Sigmoid colon (tissue), 4 donors: ENCODE measurements around the gene MAGI2.

Experiments
- EP300 ChIP-seq, 4 donors: sonication (generic); formaldehyde crosslinking; IDR thresholded peaks; one replicate each; pipeline ENCODE4 v1.6.1; 2017; ENCODE audit warnings: antibody characterized with exemption in 4 of 4
- POLR2A ChIP-seq, 2 donors: fragments of 450-650 bp; IDR thresholded peaks; one replicate each; pipeline ENCODE4 v1.6.1; 2016; ENCODE audit warnings: antibody characterized with exemption in 2 of 2, mild to moderate bottlenecking in 2 of 2, moderate library complexity in 2 of 2
- POLR2AphosphoS5 ChIP-seq, 4 donors: sonication (generic); formaldehyde crosslinking; IDR thresholded peaks; one replicate each; pipeline ENCODE4 v1.6.1; 2017; ENCODE audit warnings: antibody characterized with exemption in 4 of 4
- TF ChIP-seq, protein P1 (sequence below), 4 experiments: fragments of 450-650 bp in 3 of 4; fragments of 200-600 bp in 1 of 4; IDR thresholded peaks; one replicate each; pipeline ENCODE4 v1.5.1; 2016 to 2019; ENCODE audit warnings: antibody characterized with exemption in 4 of 4, mild to moderate bottlenecking in 3 of 4, moderate library complexity in 2 of 4

DNA sequence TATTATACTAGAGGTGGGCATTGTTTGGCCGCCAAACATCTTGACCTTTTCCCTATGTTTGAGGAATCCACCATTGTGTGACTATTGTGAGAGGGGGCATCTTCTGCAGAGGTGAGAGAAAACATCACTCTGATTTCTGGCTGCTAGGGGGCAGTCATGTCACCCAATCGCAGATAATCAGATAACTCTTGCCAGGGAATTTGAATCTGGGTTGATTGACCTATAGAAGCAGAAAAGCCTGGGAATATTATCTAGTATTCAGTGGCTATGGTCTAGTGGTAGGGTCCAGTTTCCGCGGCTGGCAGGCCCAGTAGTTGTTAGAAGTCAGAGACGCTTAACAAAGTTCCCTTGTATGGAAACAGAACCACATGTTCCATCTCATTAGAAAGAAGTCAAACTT is 846.4 kb downstream of the MAGI2 start:
- TF ChIP-seq, protein P1, sequence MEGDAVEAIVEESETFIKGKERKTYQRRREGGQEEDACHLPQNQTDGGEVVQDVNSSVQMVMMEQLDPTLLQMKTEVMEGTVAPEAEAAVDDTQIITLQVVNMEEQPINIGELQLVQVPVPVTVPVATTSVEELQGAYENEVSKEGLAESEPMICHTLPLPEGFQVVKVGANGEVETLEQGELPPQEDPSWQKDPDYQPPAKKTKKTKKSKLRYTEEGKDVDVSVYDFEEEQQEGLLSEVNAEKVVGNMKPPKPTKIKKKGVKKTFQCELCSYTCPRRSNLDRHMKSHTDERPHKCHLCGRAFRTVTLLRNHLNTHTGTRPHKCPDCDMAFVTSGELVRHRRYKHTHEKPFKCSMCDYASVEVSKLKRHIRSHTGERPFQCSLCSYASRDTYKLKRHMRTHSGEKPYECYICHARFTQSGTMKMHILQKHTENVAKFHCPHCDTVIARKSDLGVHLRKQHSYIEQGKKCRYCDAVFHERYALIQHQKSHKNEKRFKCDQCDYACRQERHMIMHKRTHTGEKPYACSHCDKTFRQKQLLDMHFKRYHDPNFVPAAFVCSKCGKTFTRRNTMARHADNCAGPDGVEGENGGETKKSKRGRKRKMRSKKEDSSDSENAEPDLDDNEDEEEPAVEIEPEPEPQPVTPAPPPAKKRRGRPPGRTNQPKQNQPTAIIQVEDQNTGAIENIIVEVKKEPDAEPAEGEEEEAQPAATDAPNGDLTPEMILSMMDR (IDR thresholded peaks at IDR 0.05): no peak
- TF ChIP-seq POLR2A (IDR thresholded peaks at IDR 0.05) (no peak), EP300 (IDR thresholded peaks at IDR 0.05) (no peak), POLR2AphosphoS5 (IDR thresholded peaks at IDR 0.05) (no peak)
